SU-DHL-6 (cell line): Measurements from ENCODE around the gene LHPP.
A peak's percentile ranks its signal among the peaks of the same experiment; 100 is the strongest.

Source experiments
- H2AFZ ChIP-seq: fragments of 200-600 bp; sonication (generic); 2 replicates; pipeline ENCODE4 v1.6.1; 2014; ENCODE audit warnings: low read depth, mild to moderate bottlenecking, moderate library complexity, mixed read lengths, antibody characterized with exemption, low read length; ENCODE audit not compliant: severe bottlenecking
- H3F3A ChIP-seq: fragments of 200-600 bp; shearing (Covaris generic); 2 replicates; pipeline ENCODE4 v1.6.0; 2016; ENCODE audit warnings: antibody characterized with exemption, mild to moderate bottlenecking; ENCODE audit not compliant: insufficient read depth
- H3K27ac ChIP-seq: fragments of 200-600 bp; sonication (generic); 2 replicates; pipeline ENCODE4 v1.5.1; 2016; ENCODE audit warnings: low read depth, mild to moderate bottlenecking, low read length, moderate library complexity, mixed read lengths
- H3K27me3 ChIP-seq: fragments of 200-600 bp; sonication (generic), shearing (Covaris generic); 2 replicates; pipeline ENCODE4 v1.6.0; 2014; ENCODE audit warnings: mild to moderate bottlenecking, low read length
- H3K36me3 ChIP-seq: fragments of 200-600 bp; sonication (generic); 2 replicates; pipeline ENCODE4 v1.6.1; 2014; ENCODE audit warnings: mild to moderate bottlenecking, low read length, mixed read lengths
- H3K4me2 ChIP-seq: fragments of 300-600, 200-600 bp; shearing (Covaris generic), sonication (generic); 2 replicates; pipeline ENCODE4 v1.6.0; 2014; ENCODE audit warnings: low read length, low read depth, mild to moderate bottlenecking; ENCODE audit not compliant: poor library complexity, severe bottlenecking
- H3K4me3 ChIP-seq: fragments of 200-600 bp; sonication (generic); 2 replicates; pipeline ENCODE4 v1.5.1; 2014; ENCODE audit warnings: antibody characterized with exemption, low read length, mild to moderate bottlenecking, mixed read lengths; ENCODE audit not compliant: insufficient read depth, poor library complexity, severe bottlenecking
- H3K79me2 ChIP-seq: fragments of 200-600 bp; sonication (generic); 2 replicates; pipeline ENCODE4 v1.6.1; 2014; ENCODE audit warnings: mild to moderate bottlenecking, low read length, moderate library complexity; ENCODE audit not compliant: insufficient read depth
- H3K9ac ChIP-seq: fragments of 200-600 bp; sonication (generic); 2 replicates; pipeline ENCODE4 v1.7.0; 2014; ENCODE audit warnings: mild to moderate bottlenecking, low read length
- H3K9me2 ChIP-seq: fragments of 200-600 bp; sonication (generic); replicated peaks from 2 replicates; pipeline ENCODE4 v1.6.1; 2014; ENCODE audit warnings: low read length; ENCODE audit not compliant: insufficient read depth
- H3K9me3 ChIP-seq: fragments of 200-600 bp; sonication (generic); 2 replicates; pipeline ENCODE4 v1.6.1; 2014; ENCODE audit warnings: low read length, mixed read lengths; ENCODE audit not compliant: insufficient read depth
- H4K20me1 ChIP-seq: fragments of 200-600 bp; sonication (generic); 2 replicates; pipeline ENCODE4 v1.6.1; 2014; ENCODE audit warnings: low read depth, mild to moderate bottlenecking, antibody characterized with exemption, low read length, moderate library complexity, mixed read lengths
- CTCF ChIP-seq: fragments of 200-600 bp; sonication (generic); IDR thresholded peaks from one replicate; pipeline ENCODE4 v1.5.1; 2017; ENCODE audit warnings: antibody characterized with exemption, mild to moderate bottlenecking, low read length, moderate library complexity; ENCODE audit not compliant: insufficient read depth, poor library complexity, severe bottlenecking
- EZH2phosphoT487 ChIP-seq: fragments of 200-600 bp; sonication (generic), shearing (Covaris generic); conservative IDR thresholded peaks from 2 replicates; pipeline ENCODE4 v1.6.1; 2018; ENCODE audit warnings: mild to moderate bottlenecking, antibody characterized with exemption, low read length, moderate library complexity, mixed read lengths

LHPP gene

DNA sequence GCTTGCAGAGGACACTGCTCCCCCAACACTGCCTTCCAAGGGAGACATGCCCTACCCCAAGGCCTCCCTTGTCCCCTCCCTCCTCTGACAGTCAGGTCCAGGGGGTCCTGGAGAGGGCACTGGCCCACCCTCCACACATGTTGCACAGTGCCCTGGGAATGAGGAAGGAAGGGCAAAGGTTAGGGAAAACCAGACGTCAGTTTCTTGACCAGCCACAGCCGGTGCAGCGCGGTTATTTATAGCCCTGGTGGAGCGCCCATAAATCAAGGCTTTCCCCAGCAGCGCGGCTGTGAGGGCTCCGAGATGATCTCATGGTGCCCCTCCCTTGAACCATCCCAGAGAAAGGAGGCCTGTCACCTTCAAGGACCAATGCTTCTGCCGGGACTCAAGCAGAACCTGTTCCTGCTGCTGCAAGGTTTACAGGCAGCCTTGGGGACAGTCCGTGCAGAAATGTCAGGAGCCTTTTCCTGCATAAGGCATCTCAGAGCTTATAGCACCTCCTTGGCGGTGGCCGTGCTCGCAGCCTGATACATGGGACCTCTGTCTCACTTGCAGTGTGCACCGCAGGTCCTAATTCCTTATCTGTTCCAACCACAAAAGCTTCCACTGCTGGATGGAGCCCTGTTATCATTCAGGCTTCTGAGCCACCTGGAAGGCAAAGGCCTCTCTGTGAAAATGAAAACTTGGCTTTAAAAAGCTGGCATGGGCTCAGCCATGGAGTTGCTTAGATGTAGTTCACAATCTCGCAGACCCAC is 127.3 kb downstream of the LHPP start:
- Histone ChIP-seq H3K27ac (no peak overlapping the region), H3K9ac (peak overlapping the region; percentile 9; the same call in 1 of the 2 replicates), H3K9me2 (no peaks in the 10 kb centered on the region), H3K9me3 (no peaks in the 10 kb centered on the region), H3K4me2 (no peak overlapping the region), H3F3A (no peaks in the 10 kb centered on the region), H4K20me1 (no peaks in the 10 kb centered on the region), H3K79me2 (no peaks in the 10 kb centered on the region), H3K36me3 (no peaks in the 10 kb centered on the region), H2AFZ (no peak overlapping the region), H3K4me3 (no peak overlapping the region), H3K27me3 (no peaks in the 10 kb centered on the region)
- TF ChIP-seq CTCF (no peak), EZH2phosphoT487 (no peak)

DNA sequence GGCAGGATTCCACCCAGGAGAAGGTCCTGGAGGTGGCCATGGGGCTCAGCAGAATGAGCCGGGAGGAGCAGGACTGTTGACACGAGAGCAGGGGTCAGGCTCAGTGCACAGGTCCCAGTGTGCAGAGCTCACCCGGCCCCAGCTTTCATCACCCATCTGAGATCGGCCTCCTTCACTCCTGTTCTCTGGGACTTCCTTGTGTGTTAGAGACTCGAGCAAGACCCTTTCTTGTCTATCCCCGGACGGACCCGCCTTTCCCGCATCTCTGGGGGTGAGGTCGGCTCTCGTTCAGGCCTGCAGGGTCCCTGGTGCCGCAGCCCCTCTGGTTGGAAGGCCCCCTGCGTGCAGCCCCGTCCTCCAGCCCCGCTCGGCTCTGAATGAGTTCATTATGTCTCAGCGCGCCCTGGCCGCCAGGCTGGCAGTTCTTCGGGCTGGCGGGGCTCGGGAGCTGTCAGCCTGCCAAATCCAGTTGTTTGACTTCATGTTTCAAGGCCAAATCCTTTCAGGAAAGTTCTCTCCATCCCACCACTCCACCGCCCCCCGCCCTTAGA is 127.9 kb downstream of the LHPP start:
- H2AFZ ChIP-seq = no peak overlapping the region
- H3K27me3 ChIP-seq = no peaks in the 10 kb centered on the region
- no peak overlapping the region for H3K27ac ChIP-seq
- H3K36me3 ChIP-seq = no peaks in the 10 kb centered on the region
- H3K9ac ChIP-seq = no peak overlapping the region
- H3F3A ChIP-seq = no peaks in the 10 kb centered on the region
- no peaks in the 10 kb centered on the region for H3K79me2 ChIP-seq
- H3K4me2 ChIP-seq = no peak overlapping the region
- H3K4me3 ChIP-seq = no peak overlapping the region
- TF ChIP-seq EZH2phosphoT487 (no peak), CTCF (no peak)
- no peaks in the 10 kb centered on the region for H3K9me2 ChIP-seq
- H4K20me1 ChIP-seq = no peaks in the 10 kb centered on the region
- no peaks in the 10 kb centered on the region for H3K9me3 ChIP-seq

- Histone ChIP-seq H3K79me2 (no peaks in the 10 kb centered on the region), H2AFZ (no peak overlapping the region), H3K9me3 (no peaks in the 10 kb centered on the region), H3K9ac (no peak overlapping the region), H3K27ac (no peak overlapping the region), H3F3A (no peaks in the 10 kb centered on the region), H3K9me2 (no peaks in the 10 kb centered on the region), H3K4me3 (no peak overlapping the region), H3K36me3 (no peaks in the 10 kb centered on the region), H3K27me3 (no peaks in the 10 kb centered on the region), H3K4me2 (no peak overlapping the region), H4K20me1 (no peaks in the 10 kb centered on the region)
- TF ChIP-seq EZH2phosphoT487 (no peak), CTCF (no peak)
Measured at GRCh38 chr10:124590216-124591122, 128.8 kb downstream of the LHPP start.
